ENCODE measurements around the gene ACVR1B. TPM values are rescaled to one million over a fixed set of nuclear protein-coding genes. Genes with fewer than 3 reads are reported as not detected.
A peak's percentile ranks its signal among the peaks of the same experiment; 100 is the strongest.
"Not testable (repeated sequence)": the region's sequence is repeated elsewhere in the genome, so short reads cannot be mapped to it uniquely, and the experiment has no call there.

The ACVR1B gene
- total RNA-seq, 1 donor from 2014 or later: 18.7 TPM

DNA sequence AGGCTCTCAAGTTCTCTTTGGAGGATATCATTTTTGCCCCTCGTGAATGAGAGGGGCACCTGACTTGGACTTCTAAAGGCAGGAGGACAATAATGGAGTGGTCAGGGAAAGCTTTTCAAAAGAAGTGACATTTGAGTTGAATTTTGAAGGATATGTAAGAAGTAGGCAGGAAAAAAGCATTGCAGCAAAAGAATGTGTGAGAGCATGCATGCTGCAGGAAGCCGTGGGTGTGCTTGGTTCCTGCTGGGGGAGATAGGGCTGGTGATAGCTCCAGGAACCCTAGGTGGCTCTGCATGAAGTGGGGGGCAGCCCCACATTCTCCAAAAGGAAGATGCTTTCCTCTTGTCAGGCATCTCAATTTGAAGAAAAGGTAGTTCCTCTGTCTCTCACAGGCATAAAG is 23.1 kb downstream of the ACVR1B start:
- intact Hi-C loops (cut with DNase I): no loop called here
- H3K4me3 ChIP-seq: no peak overlapping the region
- TF ChIP-seq, protein P1, sequence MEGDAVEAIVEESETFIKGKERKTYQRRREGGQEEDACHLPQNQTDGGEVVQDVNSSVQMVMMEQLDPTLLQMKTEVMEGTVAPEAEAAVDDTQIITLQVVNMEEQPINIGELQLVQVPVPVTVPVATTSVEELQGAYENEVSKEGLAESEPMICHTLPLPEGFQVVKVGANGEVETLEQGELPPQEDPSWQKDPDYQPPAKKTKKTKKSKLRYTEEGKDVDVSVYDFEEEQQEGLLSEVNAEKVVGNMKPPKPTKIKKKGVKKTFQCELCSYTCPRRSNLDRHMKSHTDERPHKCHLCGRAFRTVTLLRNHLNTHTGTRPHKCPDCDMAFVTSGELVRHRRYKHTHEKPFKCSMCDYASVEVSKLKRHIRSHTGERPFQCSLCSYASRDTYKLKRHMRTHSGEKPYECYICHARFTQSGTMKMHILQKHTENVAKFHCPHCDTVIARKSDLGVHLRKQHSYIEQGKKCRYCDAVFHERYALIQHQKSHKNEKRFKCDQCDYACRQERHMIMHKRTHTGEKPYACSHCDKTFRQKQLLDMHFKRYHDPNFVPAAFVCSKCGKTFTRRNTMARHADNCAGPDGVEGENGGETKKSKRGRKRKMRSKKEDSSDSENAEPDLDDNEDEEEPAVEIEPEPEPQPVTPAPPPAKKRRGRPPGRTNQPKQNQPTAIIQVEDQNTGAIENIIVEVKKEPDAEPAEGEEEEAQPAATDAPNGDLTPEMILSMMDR (IDR thresholded peaks at IDR 0.05): no peak
- H3K4me1 ChIP-seq: peaks cover 0 to 30% of the 10 kb centered on the region in 2 donors
- no peaks in the 10 kb centered on the region for H3K9me3 ChIP-seq
- DNase-seq (ENCODE audit: low spot score in 2 of 2): no peak
- peaks cover 14 to 33% of the 10 kb centered on the region in 2 donors for H3K36me3 ChIP-seq
- H3K27ac ChIP-seq: no peak overlapping the region
- no peaks in the 10 kb centered on the region for H3K27me3 ChIP-seq

DNA sequence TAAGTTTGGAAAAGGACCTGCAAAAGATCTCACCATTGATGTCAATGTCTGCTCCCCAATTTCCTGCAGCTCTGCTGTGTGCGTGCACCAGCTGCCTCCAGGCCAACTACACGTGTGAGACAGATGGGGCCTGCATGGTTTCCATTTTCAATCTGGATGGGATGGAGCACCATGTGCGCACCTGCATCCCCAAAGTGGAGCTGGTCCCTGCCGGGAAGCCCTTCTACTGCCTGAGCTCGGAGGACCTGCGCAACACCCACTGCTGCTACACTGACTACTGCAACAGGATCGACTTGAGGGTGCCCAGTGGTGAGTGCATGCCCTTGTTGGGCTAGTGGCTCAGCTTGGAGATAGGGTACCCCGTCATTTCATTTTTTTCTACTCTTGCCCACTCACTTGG is 23.7 kb downstream of the ACVR1B start:
- TF ChIP-seq, protein P1 (IDR thresholded peaks at IDR 0.05): no peak
- Histone ChIP-seq H3K4me3 (no peak overlapping the region), H3K9me3 (no peaks in the 10 kb centered on the region), H3K36me3 (peaks cover 14 to 33% of the 10 kb centered on the region in 2 donors), H3K4me1 (peaks cover 0 to 33% of the 10 kb centered on the region in 2 donors), H3K27ac (no peak overlapping the region), H3K27me3 (no peaks in the 10 kb centered on the region)
- DNase-seq (ENCODE audit: low spot score in 2 of 2): no peak
- intact Hi-C loops (cut with DNase I): no loop called here

DNA sequence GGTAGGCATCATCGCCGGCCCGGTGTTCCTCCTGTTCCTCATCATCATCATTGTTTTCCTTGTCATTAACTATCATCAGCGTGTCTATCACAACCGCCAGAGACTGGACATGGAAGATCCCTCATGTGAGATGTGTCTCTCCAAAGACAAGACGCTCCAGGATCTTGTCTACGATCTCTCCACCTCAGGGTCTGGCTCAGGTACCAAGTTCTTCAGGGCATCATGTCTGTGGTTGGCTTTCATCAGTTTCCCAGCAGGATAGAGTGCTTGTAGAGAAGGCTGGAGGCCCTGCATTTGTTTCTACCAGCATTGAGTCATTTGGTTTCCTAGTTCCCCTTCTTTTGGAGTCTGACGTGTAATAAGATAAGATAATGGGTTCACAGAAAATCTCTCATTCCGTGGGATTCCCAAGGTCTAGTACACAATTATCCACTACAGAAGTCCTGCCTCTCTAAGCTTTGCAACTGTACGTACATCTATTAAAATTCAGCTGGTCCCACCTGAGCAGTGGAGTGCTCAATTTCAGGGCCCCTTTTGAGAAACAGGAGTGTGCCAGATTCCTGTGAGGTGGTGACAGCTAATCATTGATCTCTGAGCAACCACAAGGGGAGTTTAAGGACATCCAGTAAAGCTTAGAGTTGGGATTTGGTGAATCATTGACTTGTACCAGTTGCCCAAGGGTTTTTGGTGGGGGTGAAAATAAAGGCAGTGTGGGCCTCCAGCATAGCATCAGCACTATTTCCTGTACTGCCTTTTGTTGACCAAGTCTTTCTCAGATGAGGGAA is 25.1 kb downstream of the ACVR1B start:
- H3K27ac ChIP-seq: no peak overlapping the region
- H3K4me1 ChIP-seq: peaks cover 0 to 24% of the 10 kb centered on the region in 2 donors
- H3K9me3 ChIP-seq: no peaks in the 10 kb centered on the region
- DNase-seq (ENCODE audit: low spot score in 2 of 2): no peak
- no peaks in the 10 kb centered on the region for H3K27me3 ChIP-seq
- intact Hi-C loops (cut with DNase I): no loop called here
- TF ChIP-seq, protein P1 (IDR thresholded peaks at IDR 0.05): no peak
- peaks cover 18 to 44% of the 10 kb centered on the region in 2 donors for H3K36me3 ChIP-seq
- H3K4me3 ChIP-seq: no peak overlapping the region

DNA sequence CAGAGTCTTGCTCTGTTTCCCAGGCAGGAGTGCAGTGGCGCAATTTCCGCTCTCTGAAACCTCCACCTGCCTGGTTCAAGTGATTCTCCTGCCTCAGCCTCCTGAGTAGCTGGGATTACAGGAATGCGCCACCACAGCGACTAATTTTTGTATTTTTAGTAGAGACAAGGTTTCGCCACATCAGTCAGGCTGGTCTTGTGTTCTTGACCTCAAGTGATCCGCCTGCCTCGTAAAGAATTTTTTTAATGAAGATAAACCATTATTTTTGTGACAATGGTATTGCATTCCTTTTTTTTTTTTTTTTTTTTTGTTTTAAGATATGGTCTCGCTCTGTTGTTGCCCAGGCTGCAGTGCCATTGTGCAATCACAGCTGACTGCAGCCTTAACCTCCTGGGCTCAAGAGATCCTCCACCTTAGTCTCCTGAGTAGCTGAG is 25.8 kb downstream of the ACVR1B start:
- Histone ChIP-seq H3K4me1 (peaks cover 0 to 22% of the 10 kb centered on the region in 2 donors), H3K9me3 (no peaks in the 10 kb centered on the region), H3K4me3 (no peak overlapping the region), H3K27ac (no peak overlapping the region), H3K36me3 (peaks cover 24 to 52% of the 10 kb centered on the region in 2 donors), H3K27me3 (no peaks in the 10 kb centered on the region)
- TF ChIP-seq, protein P1 (IDR thresholded peaks at IDR 0.05): no peak
- DNase-seq (ENCODE audit: low spot score in 2 of 2): no peak
- intact Hi-C loops (cut with DNase I): no loop called here

DNA sequence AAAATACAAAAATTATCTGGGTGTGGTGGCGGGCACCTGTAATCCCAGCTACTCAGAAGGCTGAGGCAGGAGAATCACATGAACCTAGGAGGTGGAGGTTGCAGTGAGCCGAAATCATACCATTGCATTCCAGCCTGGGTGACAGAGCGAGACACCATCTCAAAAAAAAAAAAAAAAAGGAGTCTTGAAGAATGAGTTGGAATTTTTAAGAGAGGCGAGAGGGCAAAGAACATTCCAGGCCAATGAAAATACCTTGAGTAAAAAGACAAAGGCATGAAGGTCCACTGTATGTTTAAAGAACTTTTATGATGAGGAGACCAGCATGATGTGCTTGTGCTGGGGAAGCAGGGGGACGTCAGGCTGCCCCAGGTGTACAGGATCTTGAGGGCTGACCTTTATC is 27.8 kb downstream of the ACVR1B start:
- DNase-seq (ENCODE audit: low spot score in 2 of 2); intact Hi-C loops (cut with DNase I); H3K9me3 ChIP-seq; H3K4me1 ChIP-seq; H3K27ac ChIP-seq; H3K4me3 ChIP-seq; H3K27me3 ChIP-seq: not testable (repeated sequence)
- H3K36me3 ChIP-seq: peaks cover 43 to 69% of the 10 kb centered on the region in 2 donors

DNA sequence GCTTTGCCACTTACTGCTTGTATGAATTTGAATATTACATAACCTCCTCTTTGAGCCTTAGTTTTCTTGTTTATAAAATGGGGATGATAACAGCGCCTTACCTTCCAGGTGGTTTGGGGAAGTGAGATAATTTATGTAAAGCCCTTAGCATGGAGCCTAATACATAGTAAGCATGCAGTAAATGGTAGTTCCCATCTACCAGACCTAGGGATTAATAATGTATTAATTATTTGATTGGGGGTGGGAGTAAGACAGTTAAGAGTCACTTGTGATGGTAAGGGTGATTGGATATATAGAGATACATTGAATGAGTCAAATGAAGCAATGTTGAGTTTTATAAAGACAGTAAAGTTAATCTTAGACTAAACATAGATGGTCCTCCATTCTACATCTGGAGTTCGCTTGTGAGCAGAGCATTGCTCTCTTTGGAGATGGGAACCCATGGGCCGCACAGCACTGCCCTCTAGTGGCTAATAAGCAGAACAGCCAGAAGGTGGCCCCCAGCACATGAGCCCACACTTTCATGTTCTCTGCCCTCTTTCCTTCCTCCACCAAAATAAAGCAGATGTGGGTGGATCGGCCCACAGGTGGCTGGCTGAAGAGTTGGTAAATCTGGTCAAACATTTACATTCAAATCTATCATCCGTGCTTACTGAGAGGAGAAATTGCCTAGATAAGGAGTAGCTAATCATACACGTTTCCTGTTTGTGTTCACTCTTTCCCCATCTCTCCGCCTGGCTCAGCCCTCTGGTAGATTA is 28.7 kb downstream of the ACVR1B start:
- peaks cover 52 to 76% of the 10 kb centered on the region in 2 donors for H3K36me3 ChIP-seq
- TF ChIP-seq, protein P1 (IDR thresholded peaks at IDR 0.05): peak; percentile 86 to 94 (median 91)
- intact Hi-C loops (cut with DNase I): loop anchor here (2.0 kb wide), 1 partner anchor 55 kb away; no protein-coding TSS in a partner anchor

More for the DNA sequence above, 28.7 kb downstream of the ACVR1B start:
- Histone ChIP-seq H3K27ac (no peak overlapping the region), H3K27me3 (no peaks in the 10 kb centered on the region), H3K4me3 (no peak overlapping the region), H3K4me1 (peaks cover 0 to 6% of the 10 kb centered on the region in 2 donors), H3K9me3 (no peaks in the 10 kb centered on the region)
- peak in 1 of 2 donors; percentile 84 for DNase-seq (ENCODE audit: low spot score in 2 of 2)

Data from ascending aorta (tissue), 2 donors.